22Rv1 (cell line): ENCODE results near the gene GTPBP4.

ENCODE experiments used
- ZFX ChIP-seq: fragments of 450-650 bp; IDR thresholded peaks from 2 replicates; pipeline ENCODE4 v1.6.1; 2017; ENCODE audit warnings: antibody characterized with exemption, borderline replicate concordance
- TF ChIP-seq, protein P1 (sequence below): fragments of 450-650 bp; IDR thresholded peaks from 2 replicates; pipeline ENCODE4 v1.5.1; 2017; ENCODE audit warnings: mild to moderate bottlenecking

DNA sequence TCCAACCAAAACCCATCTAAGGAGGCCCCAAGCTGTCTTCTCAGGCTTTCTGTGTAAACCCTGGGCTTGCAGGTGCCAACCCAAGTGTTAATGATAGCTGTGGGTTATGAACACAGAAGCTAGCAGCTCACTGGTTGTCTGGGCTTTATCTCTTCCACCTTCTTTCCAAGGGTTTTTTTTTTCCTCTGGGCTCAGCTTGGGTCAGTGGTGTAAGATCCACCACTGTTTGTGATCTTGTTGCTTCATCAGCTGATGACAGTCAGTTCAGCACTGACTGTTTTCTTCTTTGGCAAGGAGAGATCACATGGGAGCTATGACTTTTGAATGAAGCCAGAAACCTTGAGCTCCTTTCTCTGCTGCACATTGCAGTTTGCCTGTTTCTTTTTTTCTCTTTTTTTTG is 4.6 kb downstream of the GTPBP4 start:
- no peak for TF ChIP-seq ZFX
- TF ChIP-seq, protein P1, sequence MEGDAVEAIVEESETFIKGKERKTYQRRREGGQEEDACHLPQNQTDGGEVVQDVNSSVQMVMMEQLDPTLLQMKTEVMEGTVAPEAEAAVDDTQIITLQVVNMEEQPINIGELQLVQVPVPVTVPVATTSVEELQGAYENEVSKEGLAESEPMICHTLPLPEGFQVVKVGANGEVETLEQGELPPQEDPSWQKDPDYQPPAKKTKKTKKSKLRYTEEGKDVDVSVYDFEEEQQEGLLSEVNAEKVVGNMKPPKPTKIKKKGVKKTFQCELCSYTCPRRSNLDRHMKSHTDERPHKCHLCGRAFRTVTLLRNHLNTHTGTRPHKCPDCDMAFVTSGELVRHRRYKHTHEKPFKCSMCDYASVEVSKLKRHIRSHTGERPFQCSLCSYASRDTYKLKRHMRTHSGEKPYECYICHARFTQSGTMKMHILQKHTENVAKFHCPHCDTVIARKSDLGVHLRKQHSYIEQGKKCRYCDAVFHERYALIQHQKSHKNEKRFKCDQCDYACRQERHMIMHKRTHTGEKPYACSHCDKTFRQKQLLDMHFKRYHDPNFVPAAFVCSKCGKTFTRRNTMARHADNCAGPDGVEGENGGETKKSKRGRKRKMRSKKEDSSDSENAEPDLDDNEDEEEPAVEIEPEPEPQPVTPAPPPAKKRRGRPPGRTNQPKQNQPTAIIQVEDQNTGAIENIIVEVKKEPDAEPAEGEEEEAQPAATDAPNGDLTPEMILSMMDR: no peak
